ENCODE measurements around the gene NRG2. TPM values are rescaled to one million over a fixed set of nuclear protein-coding genes. Genes with fewer than 3 reads are reported as not detected.
A peak's percentile ranks its signal among the peaks of the same experiment; 100 is the strongest.

NRG2 gene
- total RNA-seq, 6 experiments from 2014 or later = 0.07 to 0.77 (median 0.14) TPM; not detected in 1

- 85% methylated on average over 5 of the region's 14 CpGs for WGBS (ENCODE audit: insufficient coverage, low coverage, low lambda C conversion rate, missing lambda C conversion rate)
- no peaks in the 10 kb centered on the region for H3K4me1 ChIP-seq
- ATAC-seq (peak in 1 of 4 donors; percentile 4), DNase-seq (no peak)
- H3K9me3 ChIP-seq = no peaks in the 10 kb centered on the region
- no peak overlapping the region for H3K4me3 ChIP-seq
- no peaks in the 10 kb centered on the region for H3K36me3 ChIP-seq
- H3K27me3 ChIP-seq = no peaks in the 10 kb centered on the region
- no peak overlapping the region for H3K27ac ChIP-seq
- intact Hi-C loops (cut with DNase I) = no loop called here
- TF ChIP-seq, protein P1, sequence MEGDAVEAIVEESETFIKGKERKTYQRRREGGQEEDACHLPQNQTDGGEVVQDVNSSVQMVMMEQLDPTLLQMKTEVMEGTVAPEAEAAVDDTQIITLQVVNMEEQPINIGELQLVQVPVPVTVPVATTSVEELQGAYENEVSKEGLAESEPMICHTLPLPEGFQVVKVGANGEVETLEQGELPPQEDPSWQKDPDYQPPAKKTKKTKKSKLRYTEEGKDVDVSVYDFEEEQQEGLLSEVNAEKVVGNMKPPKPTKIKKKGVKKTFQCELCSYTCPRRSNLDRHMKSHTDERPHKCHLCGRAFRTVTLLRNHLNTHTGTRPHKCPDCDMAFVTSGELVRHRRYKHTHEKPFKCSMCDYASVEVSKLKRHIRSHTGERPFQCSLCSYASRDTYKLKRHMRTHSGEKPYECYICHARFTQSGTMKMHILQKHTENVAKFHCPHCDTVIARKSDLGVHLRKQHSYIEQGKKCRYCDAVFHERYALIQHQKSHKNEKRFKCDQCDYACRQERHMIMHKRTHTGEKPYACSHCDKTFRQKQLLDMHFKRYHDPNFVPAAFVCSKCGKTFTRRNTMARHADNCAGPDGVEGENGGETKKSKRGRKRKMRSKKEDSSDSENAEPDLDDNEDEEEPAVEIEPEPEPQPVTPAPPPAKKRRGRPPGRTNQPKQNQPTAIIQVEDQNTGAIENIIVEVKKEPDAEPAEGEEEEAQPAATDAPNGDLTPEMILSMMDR (IDR thresholded peaks at IDR 0.05) = no peak
- TF ChIP-seq POLR2A (IDR thresholded peaks at IDR 0.05) = no peak
Measured at GRCh38 chr5:139814191-139814601, 228.9 kb downstream of the NRG2 start.

GRCh38 chr5:139812836-139813805 is 230.0 kb downstream of the NRG2 start:
- intact Hi-C loops (cut with DNase I) = no loop called here
- H3K9me3 ChIP-seq = no peaks in the 10 kb centered on the region
- no peaks in the 10 kb centered on the region for H3K36me3 ChIP-seq
- no CpG with 5 or more reads among the region's 25 CpGs for WGBS (ENCODE audit: insufficient coverage, low coverage, low lambda C conversion rate, missing lambda C conversion rate)
- H3K4me3 ChIP-seq = no peak overlapping the region
- TF ChIP-seq, protein P1 (IDR thresholded peaks at IDR 0.05) = no peak
- no peak for TF ChIP-seq POLR2A (IDR thresholded peaks at IDR 0.05)
- H3K4me1 ChIP-seq = no peaks in the 10 kb centered on the region
- ATAC-seq (no peak), DNase-seq (no peak)
- no peak overlapping the region for H3K27ac ChIP-seq
- H3K27me3 ChIP-seq = no peaks in the 10 kb centered on the region

- Histone ChIP-seq H3K9me3 (no peaks in the 10 kb centered on the region), H3K36me3 (no peaks in the 10 kb centered on the region), H3K27ac (no peak overlapping the region), H3K27me3 (no peaks in the 10 kb centered on the region), H3K4me1 (no peaks in the 10 kb centered on the region), H3K4me3 (no peak overlapping the region)
- TF ChIP-seq, protein P1 (IDR thresholded peaks at IDR 0.05) = no peak
- no peak for TF ChIP-seq POLR2A (IDR thresholded peaks at IDR 0.05)
- intact Hi-C loops (cut with DNase I) = no loop called here
- DNase-seq = no peak
- ATAC-seq = no peak
- 90% methylated on average over 2 of the region's 5 CpGs for WGBS (ENCODE audit: insufficient coverage, low coverage, low lambda C conversion rate, missing lambda C conversion rate)
Measured at GRCh38 chr5:139812323-139812722, 230.8 kb downstream of the NRG2 start.

GRCh38 chr5:139811274-139811607 is 231.9 kb downstream of the NRG2 start:
- H3K9me3 ChIP-seq = no peaks in the 10 kb centered on the region
- H3K4me1 ChIP-seq = no peaks in the 10 kb centered on the region
- no peak overlapping the region for H3K27ac ChIP-seq
- DNase-seq (no peak), ATAC-seq (no peak)
- no peaks in the 10 kb centered on the region for H3K27me3 ChIP-seq
- 22% methylated on average over 1 of the region's 2 CpGs for WGBS (ENCODE audit: insufficient coverage, low coverage, low lambda C conversion rate, missing lambda C conversion rate)
- intact Hi-C loops (cut with DNase I) = no loop called here
- TF ChIP-seq, protein P1 (IDR thresholded peaks at IDR 0.05) = no peak
- TF ChIP-seq POLR2A (IDR thresholded peaks at IDR 0.05) = no peak
- no peak overlapping the region for H3K4me3 ChIP-seq
- no peaks in the 10 kb centered on the region for H3K36me3 ChIP-seq
